ENCODE data around the gene BROX. TPM values are rescaled to one million over a fixed set of nuclear protein-coding genes. Genes with fewer than 3 reads are reported as not detected.

The BROX gene
- total RNA-seq, 1 donor from 2014 or later = 50.2 TPM

- ATAC-seq = no peak
- peaks cover 20% of the 10 kb centered on the region for H3K4me1 ChIP-seq
- no peak overlapping the region for H3K4me3 ChIP-seq
- intact Hi-C loops (cut with DNase I) = no loop called here
- H3K27ac ChIP-seq = no peak overlapping the region
- no peaks in the 10 kb centered on the region for H3K9me3 ChIP-seq
- H3K36me3 ChIP-seq = no peaks in the 10 kb centered on the region
- TF ChIP-seq CTCF (IDR thresholded peaks at IDR 0.05) = no peak
- no peaks in the 10 kb centered on the region for H3K27me3 ChIP-seq (ENCODE audit: low read depth)
- DNase-seq = no peak
Observed at GRCh38 chr1:222783051-222783450, 70.7 kb downstream of the BROX start.

- H3K36me3 ChIP-seq = no peaks in the 10 kb centered on the region
- H3K27me3 ChIP-seq (ENCODE audit: low read depth) = no peaks in the 10 kb centered on the region
- peaks cover 20% of the 10 kb centered on the region for H3K4me1 ChIP-seq
- H3K9me3 ChIP-seq = no peaks in the 10 kb centered on the region
- intact Hi-C loops (cut with DNase I) = no loop called here
- no peak for DNase-seq
- no peak overlapping the region for H3K27ac ChIP-seq
- no peak for TF ChIP-seq CTCF (IDR thresholded peaks at IDR 0.05)
- no peak for ATAC-seq
- no peak overlapping the region for H3K4me3 ChIP-seq
Observed at GRCh38 chr1:222784371-222784770, 72.0 kb downstream of the BROX start.

Other genes with a start within 250 kb of the BROX start
- gene HHIPL2, start 164.5 kb upstream of the BROX start, total RNA-seq = 0.97 TPM
- gene TAF1A, start 122.6 kb upstream of the BROX start, total RNA-seq = 9.7 TPM
- 66.0 TPM for gene MIA3, start 94.5 kb upstream of the BROX start, total RNA-seq
- gene AIDA, start 73 bp upstream of the BROX start, total RNA-seq = 92.5 TPM
- 0.56 TPM for gene FAM177B, start 24.6 kb downstream of the BROX start, total RNA-seq
- gene DISP1, start 102.5 kb downstream of the BROX start, total RNA-seq = 31.1 TPM

Data from lower lobe of right lung (tissue), 2 donors.